Smooth muscle cell (in vitro differentiated cells): ENCODE results near the gene FRY. TPM values are rescaled to one million over a fixed set of nuclear protein-coding genes. Genes with fewer than 3 reads are reported as not detected.

Experiments
- DNase-seq: peaks from one replicate; lab custom pipeline; 2025; ENCODE audit not compliant: unreplicated experiment; lab: John Stamatoyannopoulos, UW
- H2AFZ ChIP-seq: fragments of 200-600 bp; sonication (generic); 2 replicates; pipeline ENCODE4 v1.6.0; 2016; ENCODE audit warnings: antibody characterized with exemption, low read depth, mild to moderate bottlenecking
- H3F3A ChIP-seq: fragments of 200-600 bp; sonication (generic); 2 replicates; pipeline ENCODE4 v1.6.0; 2017; ENCODE audit warnings: antibody characterized with exemption, low read depth
- H3K27ac ChIP-seq: fragments of 200-600 bp; sonication (generic); 2 replicates; pipeline ENCODE4 v1.5.1; 2016; ENCODE audit warnings: low read depth, mild to moderate bottlenecking
- H3K27me3 ChIP-seq: fragments of 200-600 bp; sonication (generic); 2 replicates; pipeline ENCODE4 v1.6.1; 2016; ENCODE audit warnings: low read depth, mild to moderate bottlenecking
- H3K36me3 ChIP-seq: fragments of 200-600 bp; sonication (generic); 2 replicates; pipeline ENCODE4 v1.5.1; 2016; ENCODE audit warnings: low read depth
- H3K4me1 ChIP-seq: fragments of 200-600 bp; sonication (generic); 2 replicates; pipeline ENCODE4 v1.5.1; 2016; ENCODE audit warnings: low read depth
- H3K4me2 ChIP-seq: fragments of 200-600 bp; sonication (generic); 2 replicates; pipeline ENCODE4 v1.6.0; 2016; ENCODE audit warnings: mild to moderate bottlenecking
- H3K4me3 ChIP-seq: fragments of 200-600 bp; sonication (generic); 2 replicates; pipeline ENCODE4 v1.5.1; 2016; ENCODE audit warnings: mild to moderate bottlenecking
- H3K79me2 ChIP-seq: fragments of 200-600 bp; sonication (generic); 2 replicates; pipeline ENCODE4 v1.6.0; 2016; ENCODE audit warnings: low read depth, mild to moderate bottlenecking
- H3K9ac ChIP-seq: fragments of 200-600 bp; sonication (generic); 2 replicates; pipeline ENCODE4 v1.6.0; 2016; ENCODE audit warnings: low read depth
- H3K9me3 ChIP-seq: fragments of 200-600 bp; sonication (generic); replicated peaks from 2 replicates; pipeline ENCODE4 v1.5.1; 2016; ENCODE audit warnings: low read depth
- H4K20me1 ChIP-seq: fragments of 200-600 bp; sonication (generic); 2 replicates; pipeline ENCODE4 v1.6.0; 2016; ENCODE audit warnings: low read depth
- CTCF ChIP-seq: fragments of 200-600 bp; sonication (generic); IDR thresholded peaks from 2 replicates; pipeline ENCODE4 v1.5.1; 2017; ENCODE audit warnings: borderline replicate concordance, mild to moderate bottlenecking, antibody characterized with exemption; ENCODE audit not compliant: insufficient read depth, poor library complexity, severe bottlenecking
- WGBS: methylation state at CpG from one replicate; pipeline ENCODE4 v1.1.7; 2016; ENCODE audit warnings: low lambda C conversion rate; 5-methylcytosine and 5-hydroxymethylcytosine counted together
- polyA plus RNA-seq: library from polyadenylated mRNA; unstranded; fragments of >200 nt; fragmentation: Nextera tagmentation; extraction: Ambion mirVana; gene quantifications from 2 replicates; pipeline ENCODE4 v1.2.1, GENCODE V29; 2016
- total RNA-seq: library from RNA; depleted of rRNA; stranded (reverse); fragments of >200 nt; gene quantifications from 2 replicates; pipeline ENCODE4 v1.2.3, GENCODE V29; 2014

The FRY gene
- total and polyA plus RNA-seq, 2 experiments from 2014 or later, result 1.1 to 3.2 TPM

GRCh38 chr13:32021785-32022184 is 9.8 kb upstream of the FRY start:
- H3K4me3 ChIP-seq, result no peak overlapping the region
- H3K4me2 ChIP-seq, result no peak overlapping the region
- peak overlapping the region; percentile 20 for H2AFZ ChIP-seq
- DNase-seq, result no peak
- H3K4me1 ChIP-seq, result peaks cover 18% of the 10 kb centered on the region
- TF ChIP-seq CTCF, result no peak
- no peaks in the 10 kb centered on the region for H3K79me2 ChIP-seq
- H3K36me3 ChIP-seq, result no peaks in the 10 kb centered on the region
- no peaks in the 10 kb centered on the region for H3K9me3 ChIP-seq
- H3K27me3 ChIP-seq, result no peaks in the 10 kb centered on the region
- H3K27ac ChIP-seq, result no peak overlapping the region
- 95% methylated on average over 1 of the region's 1 CpG for WGBS
- no peak overlapping the region for H3K9ac ChIP-seq
- no peaks in the 10 kb centered on the region for H4K20me1 ChIP-seq
- no peaks in the 10 kb centered on the region for H3F3A ChIP-seq

GRCh38 chr13:32022311-32022710 is 9.3 kb upstream of the FRY start:
- Histone ChIP-seq H3K36me3 (no peaks in the 10 kb centered on the region), H3K4me1 (peaks cover 18% of the 10 kb centered on the region), H3K79me2 (no peaks in the 10 kb centered on the region), H3F3A (no peaks in the 10 kb centered on the region), H3K9me3 (no peaks in the 10 kb centered on the region), H3K9ac (no peak overlapping the region), H2AFZ (peak overlapping the region; percentile 20), H3K27ac (no peak overlapping the region), H3K27me3 (no peaks in the 10 kb centered on the region), H4K20me1 (no peaks in the 10 kb centered on the region), H3K4me2 (no peak overlapping the region), H3K4me3 (no peak overlapping the region)
- TF ChIP-seq CTCF, result no peak
- DNase-seq, result no peak
- 28% methylated on average over 4 of the region's 4 CpGs for WGBS

- H3K9me3 ChIP-seq, result no peaks in the 10 kb centered on the region
- H3K79me2 ChIP-seq, result no peaks in the 10 kb centered on the region
- TF ChIP-seq CTCF, result no peak
- peaks cover 18% of the 10 kb centered on the region for H3K4me1 ChIP-seq
- no peak overlapping the region for H3K9ac ChIP-seq
- no peak overlapping the region for H2AFZ ChIP-seq
- H3K4me2 ChIP-seq, result no peak overlapping the region
- no peaks in the 10 kb centered on the region for H4K20me1 ChIP-seq
- no peaks in the 10 kb centered on the region for H3K27me3 ChIP-seq
- DNase-seq, result no peak
- H3K27ac ChIP-seq, result no peak overlapping the region
- H3K36me3 ChIP-seq, result no peaks in the 10 kb centered on the region
- H3F3A ChIP-seq, result no peaks in the 10 kb centered on the region
- 94% methylated on average over 3 of the region's 3 CpGs for WGBS
- H3K4me3 ChIP-seq, result no peak overlapping the region
Observed at GRCh38 chr13:32023096-32023495, 8.5 kb upstream of the FRY start.

GRCh38 chr13:32023698-32024097 is 7.9 kb upstream of the FRY start:
- no peaks in the 10 kb centered on the region for H3K9me3 ChIP-seq

More at GRCh38 chr13:32023698-32024097, 7.9 kb upstream of the FRY start:
- DNase-seq, result no peak
- Histone ChIP-seq H3K4me1 (peaks cover 19% of the 10 kb centered on the region), H3K9ac (no peak overlapping the region), H3F3A (no peaks in the 10 kb centered on the region), H3K79me2 (no peaks in the 10 kb centered on the region), H3K4me2 (no peak overlapping the region), H3K27ac (no peak overlapping the region), H3K36me3 (no peaks in the 10 kb centered on the region), H4K20me1 (no peaks in the 10 kb centered on the region), H2AFZ (no peak overlapping the region), H3K27me3 (no peaks in the 10 kb centered on the region), H3K4me3 (no peak overlapping the region)
- 95% methylated on average over 3 of the region's 3 CpGs for WGBS
- peak; percentile 9 for TF ChIP-seq CTCF
